ENCODE measurements around the gene CCNDBP1.
"Not testable (repeated sequence)": the region's sequence is repeated elsewhere in the genome, so short reads cannot be mapped to it uniquely, and the experiment has no call there.

Gene CCNDBP1

GRCh38 chr15:43193710-43194109 is 8.5 kb downstream of the CCNDBP1 start:
- DNase-seq (ENCODE audit: low spot score) (no peak), FAIRE-seq (no peak)

DNA sequence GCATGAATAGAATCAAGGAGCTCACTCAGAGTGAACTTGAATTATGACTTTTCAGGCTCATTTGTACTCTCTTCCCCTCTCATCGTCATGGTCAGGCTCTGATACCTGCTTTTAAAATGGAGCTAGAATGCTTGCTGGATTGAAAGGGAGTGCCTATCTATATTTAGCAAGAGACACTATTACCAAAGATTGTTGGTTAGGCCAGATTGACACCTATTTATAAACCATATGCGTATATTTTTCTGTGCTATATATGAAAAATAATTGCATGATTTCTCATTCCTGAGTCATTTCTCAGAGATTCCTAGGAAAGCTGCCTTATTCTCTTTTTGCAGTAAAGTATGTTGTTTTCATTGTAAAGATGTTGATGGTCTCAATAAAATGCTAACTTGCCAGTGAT is 9.6 kb downstream of the CCNDBP1 start:
- no peak for FAIRE-seq
- no peak for DNase-seq (ENCODE audit: low spot score)

DNA sequence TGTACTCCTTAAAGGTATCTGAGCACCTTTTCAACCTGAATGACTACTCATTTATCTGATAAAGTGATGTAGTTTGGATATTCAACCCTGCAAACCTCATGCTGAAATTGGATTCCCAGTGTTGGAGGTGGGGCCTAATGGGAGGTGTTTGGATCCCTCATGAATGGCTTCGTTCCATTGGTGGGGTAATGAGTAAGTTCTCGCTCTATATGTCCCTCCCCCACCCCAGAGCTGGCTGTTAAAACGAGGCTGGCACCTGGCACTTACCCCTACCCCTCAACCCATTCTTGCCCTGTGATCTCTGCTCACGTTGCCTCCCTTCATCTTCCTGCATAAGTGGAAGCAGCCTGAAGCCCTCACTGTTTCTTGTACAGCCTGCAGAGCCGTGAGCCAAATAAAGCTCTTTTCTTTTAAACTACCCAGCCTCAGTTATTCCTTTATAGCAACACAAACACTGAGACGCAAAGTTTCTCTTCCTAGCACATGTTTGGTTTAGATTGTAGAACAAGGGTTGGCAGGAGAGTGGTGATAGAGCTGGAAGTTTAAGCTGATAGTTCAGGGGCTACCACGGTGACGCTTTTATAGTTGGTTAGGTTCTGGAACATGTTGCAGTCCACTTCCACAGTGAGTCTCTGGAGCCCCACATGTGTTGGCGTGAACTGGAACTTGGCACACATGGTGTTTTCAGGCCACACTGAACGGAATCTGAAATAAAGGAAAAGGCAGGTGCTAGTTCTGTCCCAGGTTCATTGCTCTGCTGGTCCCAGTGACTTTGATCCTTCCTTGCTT is 11.8 kb downstream of the CCNDBP1 start:
- peak; percentile 42 for FAIRE-seq
- DNase-seq (ENCODE audit: low spot score) = no peak

DNA sequence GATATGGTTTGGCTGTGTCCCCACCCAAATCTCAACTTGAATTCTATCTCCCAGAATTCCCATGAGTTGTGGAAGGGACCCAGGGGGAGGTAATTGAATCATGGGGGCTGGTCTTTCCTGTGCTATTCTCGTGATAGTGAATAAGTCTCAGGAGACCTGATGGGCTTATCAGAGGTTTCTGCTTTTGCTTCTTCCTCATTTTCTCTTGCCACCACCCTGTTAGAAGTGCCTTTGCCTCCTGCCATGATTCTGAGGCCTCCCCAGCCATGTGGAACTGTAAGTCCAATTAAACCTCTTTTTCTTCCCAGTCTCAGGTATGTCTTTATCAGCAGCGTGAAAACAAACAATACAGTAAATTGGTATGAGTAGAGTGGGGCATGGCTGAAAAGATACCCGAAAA is 12.6 kb downstream of the CCNDBP1 start:
- DNase-seq (ENCODE audit: low spot score); FAIRE-seq: not testable (repeated sequence)

DNA sequence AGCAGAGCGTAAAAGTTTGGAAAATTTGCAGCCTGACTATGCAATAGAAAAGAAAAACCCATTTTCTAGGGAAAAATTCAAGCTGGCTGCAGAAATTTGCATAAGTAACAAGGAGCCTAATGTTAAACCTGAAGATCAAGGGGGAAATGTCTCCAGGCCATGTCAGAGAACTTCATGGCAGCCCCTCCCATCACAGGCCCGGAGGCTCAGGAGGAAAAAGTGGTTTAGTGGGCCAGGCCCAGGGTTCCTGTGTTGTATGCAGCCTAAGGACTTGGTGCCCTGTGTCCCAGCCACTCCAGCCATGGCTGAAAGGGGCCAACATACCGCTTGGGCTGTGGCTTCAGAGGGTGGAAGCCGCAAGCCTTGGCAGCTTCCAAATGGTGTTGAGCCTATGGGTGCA is 13.4 kb downstream of the CCNDBP1 start:
- DNase-seq (ENCODE audit: low spot score); FAIRE-seq: not testable (repeated sequence)

GRCh38 chr15:43198992-43199391 is 13.8 kb downstream of the CCNDBP1 start:
- DNase-seq (ENCODE audit: low spot score) (no peak), FAIRE-seq (no peak)

GRCh38 chr15:43199945-43200488 is 14.8 kb downstream of the CCNDBP1 start:
- no peak for FAIRE-seq

DNA sequence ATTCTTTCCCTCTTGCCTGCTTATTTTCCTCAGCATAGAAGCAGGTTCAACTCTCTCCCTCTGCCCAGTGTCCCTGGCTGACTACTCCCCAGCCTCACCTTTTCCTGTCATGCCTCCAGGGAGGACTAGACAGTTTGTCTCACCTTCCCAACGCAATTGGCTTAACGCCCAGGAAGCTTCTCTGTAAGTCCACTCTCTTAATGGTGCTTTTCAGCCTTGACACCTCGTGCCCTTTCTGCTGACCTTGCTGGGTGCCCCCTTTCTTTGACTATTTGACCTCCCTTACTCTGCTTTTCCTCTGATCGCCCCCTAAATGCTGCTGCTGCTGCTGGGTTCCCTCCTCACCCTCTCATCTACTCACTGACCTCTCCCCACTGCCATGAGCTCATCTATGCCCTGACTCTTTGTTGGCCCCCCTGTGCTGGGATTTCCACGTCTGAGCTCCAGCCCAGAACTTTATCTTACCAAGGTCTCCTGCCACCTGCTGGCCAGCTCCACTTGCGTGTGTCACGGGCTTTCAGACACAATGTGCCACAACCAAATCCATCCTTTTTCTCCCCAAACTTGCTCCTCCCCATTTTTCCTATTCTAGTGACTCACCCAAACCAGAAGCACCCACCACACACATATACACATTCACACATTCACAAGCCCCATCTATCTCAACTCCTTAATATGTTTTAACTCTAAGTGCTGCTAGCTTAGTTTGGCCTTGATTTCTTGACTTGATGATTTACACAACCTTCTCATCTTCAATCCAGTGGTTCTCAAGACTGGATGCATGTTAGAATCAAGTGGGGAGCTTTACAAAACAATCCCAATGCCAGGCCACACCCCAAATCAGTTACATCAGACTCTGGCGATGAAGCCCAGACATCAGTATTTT is 19.1 kb downstream of the CCNDBP1 start:
- FAIRE-seq (no peak), DNase-seq (ENCODE audit: low spot score) (peak; percentile 68)

More at GRCh38 chr15:43199945-43200488, 14.8 kb downstream of the CCNDBP1 start:
- DNase-seq (ENCODE audit: low spot score) = no peak

GRCh38 chr15:43206054-43206453 is 20.9 kb downstream of the CCNDBP1 start:
- FAIRE-seq = no peak
- no peak for DNase-seq (ENCODE audit: low spot score)

- no peak for DNase-seq (ENCODE audit: low spot score)
- no peak for FAIRE-seq
Measured at GRCh38 chr15:43207024-43207423, 21.8 kb downstream of the CCNDBP1 start.

DNA sequence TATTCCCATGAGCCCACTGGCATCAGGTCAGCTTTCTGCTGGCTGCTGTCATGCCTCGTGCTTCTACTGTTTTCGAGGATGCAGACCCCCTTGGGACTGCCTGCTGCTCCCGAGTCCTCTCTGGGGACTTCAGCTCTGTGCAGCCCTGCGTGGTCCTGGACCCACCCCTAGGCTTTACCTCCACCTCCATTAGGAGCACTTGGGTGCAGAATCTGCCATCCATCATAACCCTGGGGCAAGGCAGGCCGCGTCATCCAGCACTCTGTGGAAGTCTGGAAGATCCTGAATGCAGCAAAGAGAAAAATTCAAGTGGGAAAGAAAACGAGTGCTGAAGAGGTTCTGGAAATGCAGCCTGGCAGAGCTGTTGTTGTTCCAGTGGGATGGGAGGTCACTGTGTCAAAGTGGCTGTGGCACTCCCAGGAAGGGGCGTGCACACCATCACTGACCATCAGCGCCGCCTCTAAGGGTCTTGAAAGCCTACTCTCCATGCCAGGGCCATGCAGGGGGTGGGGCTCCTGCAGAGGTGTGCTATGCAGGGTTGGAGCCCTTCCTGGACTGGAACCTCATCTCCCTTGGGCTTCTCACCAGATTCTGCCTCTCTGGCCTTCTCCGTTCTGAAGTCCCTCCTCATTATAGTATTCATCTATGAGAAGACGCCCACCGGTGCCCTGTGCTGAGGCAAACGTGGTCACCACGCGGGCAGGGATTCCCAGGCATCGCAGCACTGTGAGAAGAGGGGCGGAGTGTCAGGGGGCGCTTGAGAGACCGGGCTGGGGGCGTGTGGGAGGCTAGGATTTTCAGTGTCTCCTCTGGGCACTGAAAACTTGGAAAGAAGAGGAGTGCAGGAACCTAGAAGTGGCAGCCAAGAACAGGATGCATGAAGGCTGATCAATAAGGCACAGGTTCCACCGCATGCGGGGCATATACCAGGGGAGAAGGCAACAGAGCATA is 23.1 kb downstream of the CCNDBP1 start:
- DNase-seq (ENCODE audit: low spot score) = no peak
- no peak for FAIRE-seq

DNA sequence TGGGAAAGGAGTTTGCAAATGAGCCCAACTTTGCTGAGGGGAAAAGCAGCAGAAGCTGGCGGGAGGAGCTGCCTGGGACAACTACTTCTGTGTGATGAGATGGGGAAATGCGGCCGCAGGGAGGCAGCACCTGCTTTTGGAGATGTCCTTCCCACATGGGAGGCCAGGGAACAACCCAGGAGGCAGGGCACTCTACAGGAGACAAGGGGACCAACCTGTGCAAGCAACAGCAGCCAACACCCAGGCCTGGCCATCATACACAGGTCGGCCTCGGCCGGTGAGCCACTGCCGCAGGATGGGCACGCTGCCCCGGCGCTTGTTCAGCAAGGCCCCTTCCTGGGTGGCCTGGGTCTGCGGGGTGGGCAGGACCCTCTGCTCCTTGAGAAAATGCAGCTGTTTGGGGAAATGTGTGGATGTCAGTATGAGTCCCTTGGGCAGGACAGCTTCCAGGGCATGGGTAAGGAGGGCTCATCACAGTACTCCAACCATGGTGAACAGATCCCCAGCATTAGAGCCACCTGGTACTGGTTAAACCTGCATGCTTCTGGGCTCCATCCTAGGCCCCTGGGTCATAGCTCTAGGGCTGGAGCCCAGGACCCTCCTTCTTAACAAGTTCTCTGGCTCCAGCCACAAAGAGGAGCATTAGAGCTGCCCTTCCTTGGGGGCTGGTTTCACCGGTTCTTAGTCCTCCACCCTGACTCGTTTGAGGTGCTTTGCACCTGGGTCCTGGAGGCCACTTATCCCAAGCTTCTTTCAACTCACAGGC is 24.0 kb downstream of the CCNDBP1 start:
- DNase-seq (ENCODE audit: low spot score) (no peak), FAIRE-seq (no peak)

DNA sequence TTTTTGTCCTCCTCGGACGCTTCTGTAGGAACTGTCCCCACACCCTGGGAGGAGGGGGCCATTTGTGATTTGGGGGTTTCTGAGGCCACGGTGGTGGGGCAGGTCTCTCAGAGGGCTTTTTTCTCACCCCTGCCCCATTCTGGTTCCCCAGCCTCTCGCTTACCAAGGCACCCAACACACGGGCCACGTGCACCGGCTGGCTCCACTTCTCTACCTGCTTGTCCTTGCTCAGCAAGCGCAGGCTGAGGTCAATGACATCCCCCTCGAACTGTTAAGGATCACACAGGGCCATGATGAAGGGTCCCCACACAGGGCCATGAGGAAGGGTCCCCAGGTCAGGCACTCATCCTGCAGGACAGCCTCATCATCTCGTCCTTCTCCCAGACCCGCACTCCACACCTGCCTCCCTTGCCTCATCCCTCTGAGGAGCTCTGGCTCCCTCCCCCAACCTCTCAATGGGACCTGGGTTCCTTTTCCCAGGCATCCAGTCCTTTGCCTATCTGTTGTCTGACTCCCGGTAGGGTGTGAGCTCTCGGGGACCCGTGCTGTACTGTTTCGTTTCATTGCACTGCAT is 25.1 kb downstream of the CCNDBP1 start:
- FAIRE-seq (no peak), DNase-seq (ENCODE audit: low spot score) (no peak)

DNA sequence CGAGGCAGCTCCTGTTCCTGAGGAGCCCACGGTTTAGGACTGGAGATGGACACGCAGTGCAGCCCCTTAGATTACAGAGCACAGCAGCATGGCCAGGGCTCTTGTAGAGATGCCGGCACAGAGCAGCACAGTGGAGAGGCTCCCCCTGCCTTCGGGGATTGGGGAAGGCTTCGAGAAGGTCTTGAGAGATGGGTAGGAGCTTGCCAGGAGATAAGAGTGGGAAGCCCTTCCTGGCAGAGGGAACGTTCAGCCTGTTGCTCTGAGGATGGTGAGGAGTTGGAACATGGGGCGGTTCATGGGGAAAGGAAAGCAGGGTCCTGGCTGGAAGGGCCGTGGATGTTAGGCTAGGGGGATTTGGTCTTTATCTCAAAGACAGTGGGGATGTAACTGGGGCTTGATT is 25.6 kb downstream of the CCNDBP1 start:
- DNase-seq (ENCODE audit: low spot score) = no peak
- no peak for FAIRE-seq

- FAIRE-seq = no peak
- no peak for DNase-seq (ENCODE audit: low spot score)
Measured at GRCh38 chr15:43211224-43211735, 26.1 kb downstream of the CCNDBP1 start.

DNA sequence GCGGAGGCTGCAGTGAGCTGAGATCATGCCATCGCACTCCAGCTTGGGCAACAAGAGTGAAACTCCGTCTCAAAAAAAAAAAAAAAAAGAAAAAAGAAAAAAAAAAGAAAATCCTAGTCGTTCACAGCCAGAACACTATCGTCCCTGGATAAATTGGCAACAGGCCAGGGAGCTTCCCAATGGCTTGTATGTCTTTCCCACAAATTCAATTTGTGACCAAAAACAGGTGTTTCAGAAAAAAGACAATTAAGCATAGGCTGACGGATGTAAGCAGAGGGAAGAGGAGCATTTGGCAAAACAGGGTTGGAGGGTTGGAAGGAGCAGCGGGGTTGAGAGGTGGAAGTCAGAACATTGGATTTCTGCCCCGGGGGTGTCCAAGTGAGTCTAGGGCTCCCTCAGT is 27.1 kb downstream of the CCNDBP1 start:
- FAIRE-seq (no peak), DNase-seq (ENCODE audit: low spot score) (no peak)

DNA sequence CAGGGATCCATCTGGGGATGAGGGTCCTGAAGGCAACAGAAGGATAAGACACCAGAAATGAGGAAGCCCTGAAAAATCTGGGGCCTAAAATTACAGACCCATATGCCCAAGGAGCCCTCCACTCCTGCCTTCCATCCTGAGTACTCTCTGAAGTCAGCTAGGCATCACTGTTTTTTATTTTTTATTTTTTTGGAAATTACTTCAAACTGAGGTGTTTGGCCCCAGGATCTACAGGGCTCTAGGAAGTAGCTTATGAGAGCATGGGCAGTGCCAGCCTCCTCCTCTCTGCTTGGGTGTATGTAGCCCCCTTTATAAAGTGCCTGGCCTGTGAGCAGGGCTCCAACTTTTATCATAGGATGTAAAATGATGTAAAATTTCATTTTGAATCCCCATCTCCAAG is 27.7 kb downstream of the CCNDBP1 start:
- FAIRE-seq (no peak), DNase-seq (ENCODE audit: low spot score) (no peak)

- no peak for FAIRE-seq
Measured at GRCh38 chr15:43213466-43213865, 28.3 kb downstream of the CCNDBP1 start.

GRCh38 chr15:43214169-43214568 is 29.0 kb downstream of the CCNDBP1 start:
- no peak for DNase-seq (ENCODE audit: low spot score)
- no peak for FAIRE-seq

More at GRCh38 chr15:43213466-43213865, 28.3 kb downstream of the CCNDBP1 start:
- DNase-seq (ENCODE audit: low spot score) = no peak
